Subcutaneous preadipocyte (primary cell): ENCODE results near the gene LACTBL1. TPM values are rescaled to one million over a fixed set of nuclear protein-coding genes. Genes with fewer than 3 reads are reported as not detected.

ENCODE experiments used
- total RNA-seq: library from RNA; depleted of rRNA; stranded (reverse); fragments of >200 nt; gene quantifications from 2 replicates; pipeline ENCODE4 v1.2.3, GENCODE V29; 2012

The LACTBL1 gene, protein sequence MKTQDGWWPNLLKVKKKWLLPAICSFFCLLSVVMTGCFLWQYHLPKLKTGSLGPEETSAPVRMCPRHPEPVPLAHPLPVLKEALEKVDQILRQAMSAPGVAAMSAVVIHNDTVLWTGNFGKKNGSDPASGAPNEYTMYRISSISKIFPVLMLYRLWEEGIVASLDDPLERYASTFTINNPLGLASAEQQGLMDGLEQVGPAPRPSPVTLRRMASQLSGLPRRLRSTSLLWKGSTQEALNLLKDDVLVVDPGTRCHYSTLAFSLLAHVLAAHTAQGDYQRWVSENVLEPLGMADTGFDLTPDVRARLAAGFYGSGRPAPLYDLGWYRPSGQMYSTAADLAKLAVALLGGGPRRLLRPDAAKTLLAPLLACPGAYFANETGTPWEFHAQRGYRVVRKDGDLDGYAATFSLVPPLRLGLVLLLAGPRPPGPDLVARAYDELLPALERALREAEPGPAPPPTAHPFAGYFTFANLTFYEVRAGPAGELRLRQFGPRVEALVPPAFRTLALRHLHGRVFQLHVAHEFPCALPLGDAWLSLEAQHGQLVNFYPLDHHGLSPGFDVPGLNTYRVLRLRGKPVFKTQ
- total RNA-seq, result not detected in 2 replicates

DNA sequence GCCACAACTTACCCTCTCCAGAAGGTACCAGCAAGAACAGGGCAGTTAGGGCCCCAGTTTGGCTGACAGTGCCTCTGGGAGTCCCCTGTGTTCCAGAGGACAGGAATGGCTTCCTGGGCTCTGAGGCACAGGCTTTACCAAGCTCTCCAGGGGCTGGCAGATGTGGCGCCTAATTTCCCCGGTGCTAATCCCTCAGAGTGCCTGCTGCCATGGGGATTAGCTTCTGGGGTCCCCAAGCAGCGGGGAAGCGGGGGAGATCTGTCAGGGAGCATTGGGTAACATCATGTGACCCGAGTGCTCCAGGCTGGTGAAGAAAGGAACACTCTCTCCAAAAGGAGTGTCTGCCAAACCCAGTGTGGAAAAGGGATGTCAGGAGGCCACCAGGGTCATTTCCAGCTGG, at the start of gene LACTBL1:
Gene LACTBL1 (minus strand): TSS at position 107 of the 400 bp plus-strand sequence. CDS start 550 bp downstream, outside the sequence.

DNA sequence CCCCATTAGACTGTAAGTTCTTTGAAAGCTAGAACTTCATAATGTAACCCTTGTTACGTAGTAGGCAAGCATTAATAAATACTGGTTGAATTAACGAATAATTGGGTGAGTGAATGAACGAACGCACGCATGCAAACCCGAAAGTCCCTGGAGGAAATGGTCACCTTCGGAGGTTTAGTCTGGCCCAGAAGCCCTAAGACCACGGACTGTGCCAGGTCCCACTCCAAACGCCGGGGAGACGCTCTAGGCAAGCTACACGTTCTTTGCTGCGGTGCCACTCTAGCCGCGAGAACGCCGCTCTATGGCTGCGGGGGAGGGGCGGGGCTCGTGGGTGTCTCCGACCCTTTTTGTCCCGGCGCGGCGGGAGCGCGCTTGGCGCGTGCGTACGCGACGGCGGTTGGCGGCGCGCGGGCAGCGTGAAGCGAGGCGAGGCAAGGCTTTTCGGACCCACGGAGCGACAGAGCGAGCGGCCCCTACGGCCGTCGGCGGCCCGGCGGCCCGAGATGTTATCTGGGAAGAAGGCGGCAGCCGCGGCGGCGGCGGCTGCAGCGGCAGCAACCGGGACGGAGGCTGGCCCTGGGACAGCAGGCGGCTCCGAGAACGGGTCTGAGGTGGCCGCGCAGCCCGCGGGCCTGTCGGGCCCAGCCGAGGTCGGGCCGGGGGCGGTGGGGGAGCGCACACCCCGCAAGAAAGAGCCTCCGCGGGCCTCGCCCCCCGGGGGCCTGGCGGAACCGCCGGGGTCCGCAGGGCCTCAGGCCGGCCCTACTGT, 46.6 kb upstream of the LACTBL1 start, which contains the start of gene KDM1A:
Gene KDM1A (plus strand): TSS at position 375 of the 769 bp plus-strand sequence. CDS start 129 bp downstream, at position 504.

Other genes starting within 250 kb of the LACTBL1 start
- gene TEX46, start 43.0 kb upstream of the LACTBL1 start, total RNA-seq, result not detected in 2 replicates
- 84.9 and 126 TPM in 2 replicates for gene KDM1A, start 46.6 kb upstream of the LACTBL1 start, total RNA-seq
- 18.4 and 27.6 TPM in 2 replicates for gene LUZP1, start 196.0 kb upstream of the LACTBL1 start, total RNA-seq
- gene HTR1D, start 244.6 kb upstream of the LACTBL1 start, total RNA-seq, result not detected in 2 replicates